Kidney epithelial cell (primary cell): ENCODE measurements around the gene F11. TPM values are rescaled to one million over a fixed set of nuclear protein-coding genes. Genes with fewer than 3 reads are reported as not detected.

Source experiments
- DNase-seq: peaks from one replicate; pipeline ENCODE4 v3.0.0-alpha.2; 2010; ENCODE audit warnings: low read depth
- H3K27me3 ChIP-seq: 2 replicates; pipeline ENCODE4 v1.6.0; 2011; ENCODE audit warnings: low read length; ENCODE audit not compliant: control insufficient read depth, insufficient read depth
- H3K36me3 ChIP-seq: 2 replicates; pipeline ENCODE4 v1.5.1; 2011; ENCODE audit warnings: low read length; ENCODE audit not compliant: control insufficient read depth, insufficient read depth
- H3K4me3 ChIP-seq: 2 replicates; pipeline ENCODE4 v1.5.1; 2011; ENCODE audit warnings: low read depth, mild to moderate bottlenecking, control low read depth, low read length
- CTCF ChIP-seq: IDR thresholded peaks from 2 replicates; pipeline ENCODE4 v1.5.1; 2011; ENCODE audit warnings: mild to moderate bottlenecking, moderate library complexity, low read length, control low read depth, inconsistent platforms; ENCODE audit not compliant: insufficient read depth, poor library complexity, severe bottlenecking
- total RNA-seq: library from RNA; depleted of rRNA; stranded (reverse); fragments of >200 nt; gene quantifications from 2 replicates; pipeline ENCODE4 v1.2.3, GENCODE V29; 2015

The F11 gene
- total RNA-seq, 1 donor from 2014 or later, result not detected

- no peak for TF ChIP-seq CTCF
- no peaks in the 10 kb centered on the region for H3K27me3 ChIP-seq
- no peaks in the 10 kb centered on the region for H3K36me3 ChIP-seq
- DNase-seq, result no peak
- H3K4me3 ChIP-seq, result no peak overlapping the region
These were observed 69.8 kb downstream of the F11 start for GRCh38 chr4:186335793-186336192.

Other genes with a start within 250 kb of the F11 start
- 5.8 and 7.6 TPM in 2 replicates for gene TLR3, start 197.0 kb upstream of the F11 start, total RNA-seq
- 22.2 and 22.9 TPM in 2 replicates for gene FAM149A, start 161.5 kb upstream of the F11 start, total RNA-seq
- 25.9 and 30.2 TPM in 2 replicates for gene CYP4V2, start 74.6 kb upstream of the F11 start, total RNA-seq
- gene KLKB1, start 38.7 kb upstream of the F11 start, total RNA-seq, result 0.58 TPM in 1 of 2 replicates, not detected in the other